Measurements from ENCODE around the gene ANKRD11. TPM values are rescaled to one million over a fixed set of nuclear protein-coding genes. Genes with fewer than 3 reads are reported as not detected.

ANKRD11 gene
- polyA plus RNA-seq, 3 donors, result 3.2 to 62.4 (median 5.4) TPM

GRCh38 chr16:89270666-89271345 lies 219.6 kb downstream of the ANKRD11 start:
- peaks cover 81 to 93% of the 10 kb centered on the region in 2 donors for H3K36me3 ChIP-seq (replicated peaks in 1 of 2; ENCODE audit: control insufficient read depth in 1 of 2, insufficient read depth in 2 of 2, low read length in 2 of 2)
- no peak overlapping the region for H3K27ac ChIP-seq (ENCODE audit: low read depth in 1 of 2, low read length in 2 of 2)
- H3K4me3 ChIP-seq (replicated peaks in 1 of 3; ENCODE audit: low read depth in 2 of 3, low read length in 3 of 3), result no peak overlapping the region
- Mint-ChIP-seq H3K36me3 (peaks cover 77 to 91% of the 10 kb centered on the region in 2 donors), H3K27me3 (ENCODE audit: low read depth in 3 of 3) (no peaks in the 10 kb centered on the region), H3K27ac (peak overlapping the region in 1 of 7 donors; percentile 15), H3K4me1 (no peaks in the 10 kb centered on the region), H3K4me3 (no peak overlapping the region), H3K9me3 (peaks cover 0 to 2% (median 0%) of the 10 kb centered on the region in 7 donors)
- H3K4me1 ChIP-seq (ENCODE audit: control insufficient read depth in 1 of 2, insufficient read depth in 2 of 2, low read length in 2 of 2), result no peaks in the 10 kb centered on the region
- no peak overlapping the region for H3K9ac ChIP-seq (ENCODE audit: insufficient read depth, low read length, poor library complexity, severe bottlenecking)
- no peak overlapping the region for H2AFZ ChIP-seq (ENCODE audit: insufficient read depth, low read depth, low read length, poor library complexity, severe bottlenecking)
- H3K4me2 ChIP-seq (replicated peaks; ENCODE audit: extremely low read depth, low read length, poor library complexity, severe bottlenecking), result no peak overlapping the region
- H3K9me3 ChIP-seq (replicated peaks in 1 of 2; ENCODE audit: control insufficient read depth in 1 of 2, insufficient read depth in 1 of 2, low read length in 2 of 2), result no peaks in the 10 kb centered on the region
- peaks cover 71% of the 10 kb centered on the region for H4K20me1 ChIP-seq (ENCODE audit: insufficient read depth, low read length)
- intact Hi-C loops (cut with micrococcal nuclease), result no loop called here
- H3K27me3 ChIP-seq (ENCODE audit: control insufficient read depth in 2 of 2, insufficient read depth in 2 of 2, low read length in 2 of 2), result no peaks in the 10 kb centered on the region
- peaks cover 2% of the 10 kb centered on the region for H3K79me2 ChIP-seq (ENCODE audit: insufficient read depth, low read length)
- no peak for DNase-seq
- 95% methylated on average over 27 of the region's 32 CpGs for WGBS (ENCODE audit: insufficient coverage)
- TF ChIP-seq, protein P1, sequence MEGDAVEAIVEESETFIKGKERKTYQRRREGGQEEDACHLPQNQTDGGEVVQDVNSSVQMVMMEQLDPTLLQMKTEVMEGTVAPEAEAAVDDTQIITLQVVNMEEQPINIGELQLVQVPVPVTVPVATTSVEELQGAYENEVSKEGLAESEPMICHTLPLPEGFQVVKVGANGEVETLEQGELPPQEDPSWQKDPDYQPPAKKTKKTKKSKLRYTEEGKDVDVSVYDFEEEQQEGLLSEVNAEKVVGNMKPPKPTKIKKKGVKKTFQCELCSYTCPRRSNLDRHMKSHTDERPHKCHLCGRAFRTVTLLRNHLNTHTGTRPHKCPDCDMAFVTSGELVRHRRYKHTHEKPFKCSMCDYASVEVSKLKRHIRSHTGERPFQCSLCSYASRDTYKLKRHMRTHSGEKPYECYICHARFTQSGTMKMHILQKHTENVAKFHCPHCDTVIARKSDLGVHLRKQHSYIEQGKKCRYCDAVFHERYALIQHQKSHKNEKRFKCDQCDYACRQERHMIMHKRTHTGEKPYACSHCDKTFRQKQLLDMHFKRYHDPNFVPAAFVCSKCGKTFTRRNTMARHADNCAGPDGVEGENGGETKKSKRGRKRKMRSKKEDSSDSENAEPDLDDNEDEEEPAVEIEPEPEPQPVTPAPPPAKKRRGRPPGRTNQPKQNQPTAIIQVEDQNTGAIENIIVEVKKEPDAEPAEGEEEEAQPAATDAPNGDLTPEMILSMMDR (IDR thresholded peaks at IDR 0.05), result no peak

DNA sequence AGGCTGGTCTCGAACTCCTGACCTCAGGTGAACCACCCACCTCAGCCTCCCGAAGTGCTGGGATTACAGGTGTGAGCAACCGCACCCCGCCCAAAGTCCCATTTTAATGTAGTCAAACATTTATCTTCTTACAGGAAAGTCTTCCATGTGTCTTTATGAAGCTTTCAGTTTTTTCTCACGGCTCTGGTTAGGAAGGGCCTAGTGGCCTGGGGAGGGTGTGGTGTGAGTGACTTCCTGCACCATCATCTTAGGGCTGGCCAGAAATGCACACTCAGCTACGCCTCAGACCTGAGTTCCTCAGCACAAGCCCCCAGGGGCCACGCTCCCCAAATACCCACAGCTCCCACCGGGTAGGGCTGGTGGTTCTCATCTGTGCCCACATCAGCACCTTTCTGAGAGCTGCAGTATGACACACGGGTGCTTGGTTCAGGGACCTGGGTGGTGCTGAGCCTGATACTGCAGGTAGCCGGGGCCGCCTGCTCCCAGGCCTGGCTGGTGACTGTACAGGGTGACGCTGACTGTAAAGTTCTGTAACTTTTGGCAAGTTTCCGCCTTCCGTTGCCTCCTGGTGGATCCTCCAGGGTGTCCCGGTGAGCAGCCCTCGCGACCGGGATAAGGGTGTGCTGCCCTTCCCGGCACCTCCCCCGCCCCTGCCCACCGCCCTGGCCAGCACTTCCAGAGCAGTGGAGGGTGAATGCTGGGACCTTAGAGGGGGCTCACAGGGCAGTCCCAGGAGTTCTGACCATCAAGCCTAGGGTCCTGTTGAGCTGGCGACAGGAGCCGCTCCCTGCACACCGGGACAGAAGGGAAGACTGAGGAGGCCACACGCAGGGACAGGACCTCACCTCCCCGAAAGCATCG lies 220.3 kb downstream of the ANKRD11 start:
- Histone ChIP-seq H3K9me3 (replicated peaks in 1 of 2; ENCODE audit: control insufficient read depth in 1 of 2, insufficient read depth in 1 of 2, low read length in 2 of 2) (no peaks in the 10 kb centered on the region), H3K9ac (ENCODE audit: insufficient read depth, low read length, poor library complexity, severe bottlenecking) (no peak overlapping the region), H3K27me3 (ENCODE audit: control insufficient read depth in 2 of 2, insufficient read depth in 2 of 2, low read length in 2 of 2) (no peaks in the 10 kb centered on the region), H3K4me2 (replicated peaks; ENCODE audit: extremely low read depth, low read length, poor library complexity, severe bottlenecking) (no peak overlapping the region), H2AFZ (ENCODE audit: insufficient read depth, low read depth, low read length, poor library complexity, severe bottlenecking) (no peak overlapping the region), H3K79me2 (ENCODE audit: insufficient read depth, low read length) (peaks cover 2% of the 10 kb centered on the region), H3K36me3 (replicated peaks in 1 of 2; ENCODE audit: control insufficient read depth in 1 of 2, insufficient read depth in 2 of 2, low read length in 2 of 2) (peaks cover 75 to 92% of the 10 kb centered on the region in 2 donors), H3K4me1 (ENCODE audit: control insufficient read depth in 1 of 2, insufficient read depth in 2 of 2, low read length in 2 of 2) (no peaks in the 10 kb centered on the region), H4K20me1 (ENCODE audit: insufficient read depth, low read length) (peaks cover 63% of the 10 kb centered on the region), H3K27ac (ENCODE audit: low read depth in 1 of 2, low read length in 2 of 2) (no peak overlapping the region), H3K4me3 (replicated peaks in 1 of 3; ENCODE audit: low read depth in 2 of 3, low read length in 3 of 3) (no peak overlapping the region)
- WGBS (ENCODE audit: insufficient coverage), result 98% methylated on average over 25 of the region's 27 CpGs
- DNase-seq, result no peak
- H3K27me3 Mint-ChIP-seq (ENCODE audit: low read depth in 3 of 3), result no peaks in the 10 kb centered on the region
- no peaks in the 10 kb centered on the region for H3K4me1 Mint-ChIP-seq
- TF ChIP-seq, protein P1 (IDR thresholded peaks at IDR 0.05), result no peak
- H3K4me3 Mint-ChIP-seq, result no peak overlapping the region
- H3K36me3 Mint-ChIP-seq, result peaks cover 77 to 91% of the 10 kb centered on the region in 2 donors
- H3K9me3 Mint-ChIP-seq, result peaks cover 0 to 2% (median 0%) of the 10 kb centered on the region in 7 donors
- intact Hi-C loops (cut with micrococcal nuclease), result no loop called here
- peak overlapping the region in 2 of 7 donors; percentile 22 to 31 for H3K27ac Mint-ChIP-seq

Data from CD14-positive monocyte (primary cell).